D341Med (cell line): ENCODE data around the gene RABGAP1L.
"Not testable (repeated sequence)": the region's sequence is repeated elsewhere in the genome, so short reads cannot be mapped to it uniquely, and the experiment has no call there.

Experiments
- DNase-seq: peaks from one replicate; pipeline ENCODE4 v3.0.0; 2012; ENCODE audit warnings: low spot score

The RABGAP1L gene

GRCh38 chr1:174153825-174154107 lies 5.6 kb upstream of the RABGAP1L start:
- DNase-seq, result no peak

GRCh38 chr1:174156437-174156836 lies 2.9 kb upstream of the RABGAP1L start:
- no peak for DNase-seq

GRCh38 chr1:174157157-174157806 lies 2.0 kb upstream of the RABGAP1L start:
- no peak for DNase-seq

- DNase-seq, result no peak
These were observed 511 bp upstream of the RABGAP1L start for GRCh38 chr1:174158767-174159251.

GRCh38 chr1:174160109-174160473 lies 771 bp downstream of the RABGAP1L start:
- peak; percentile 52 for DNase-seq

- no peak for DNase-seq
These were observed 1.3 kb downstream of the RABGAP1L start for GRCh38 chr1:174160603-174161002.

GRCh38 chr1:174161813-174162212 lies 2.5 kb downstream of the RABGAP1L start:
- DNase-seq, result no peak

- no peak for DNase-seq
These were observed 5.5 kb downstream of the RABGAP1L start for GRCh38 chr1:174164826-174165225.

- DNase-seq, result no peak
These were observed 6.3 kb downstream of the RABGAP1L start for GRCh38 chr1:174165471-174166137.

GRCh38 chr1:174166530-174167264 lies 7.4 kb downstream of the RABGAP1L start:
- no peak for DNase-seq

GRCh38 chr1:174167265-174167803 lies 8.0 kb downstream of the RABGAP1L start:
- no peak for DNase-seq

- DNase-seq, result no peak
These were observed 10.0 kb downstream of the RABGAP1L start for GRCh38 chr1:174169342-174169741.

- no peak for DNase-seq
These were observed 11.8 kb downstream of the RABGAP1L start for GRCh38 chr1:174171073-174171472.

GRCh38 chr1:174174461-174175329 lies 15.4 kb downstream of the RABGAP1L start:
- DNase-seq, result no peak

GRCh38 chr1:174178459-174178858 lies 19.1 kb downstream of the RABGAP1L start:
- not testable (repeated sequence) for DNase-seq

GRCh38 chr1:174189428-174190062 lies 30.2 kb downstream of the RABGAP1L start:
- no peak for DNase-seq

- no peak for DNase-seq
These were observed 31.4 kb downstream of the RABGAP1L start for GRCh38 chr1:174190691-174191199.

GRCh38 chr1:174191349-174191862 lies 32.1 kb downstream of the RABGAP1L start:
- no peak for DNase-seq

- DNase-seq, result no peak
These were observed 35.1 kb downstream of the RABGAP1L start for GRCh38 chr1:174194461-174194860.

GRCh38 chr1:174197088-174197487 lies 37.8 kb downstream of the RABGAP1L start:
- no peak for DNase-seq

- DNase-seq, result no peak
These were observed 38.2 kb downstream of the RABGAP1L start for GRCh38 chr1:174197547-174197946.
